H1 (cell line): ENCODE results near the gene PSD. TPM values are rescaled to one million over a fixed set of nuclear protein-coding genes. Genes with fewer than 3 reads are reported as not detected.

Experiments
- CTCF ChIA-PET: fragments of 300-600 bp; sonication (Branson Sonifier 250); formaldehyde crosslinking; loops from one replicate; lab custom pipeline; 2021; ENCODE audit not compliant: partially characterized antibody; lab: Charles Lee
- POLR2A ChIA-PET: fragments of 300-600 bp; sonication (Branson Sonifier 250); formaldehyde crosslinking; loops from one replicate; lab custom pipeline; 2021; ENCODE audit warnings: inconsistent platforms; ENCODE audit not compliant: partially characterized antibody; lab: Charles Lee
- DNase-seq, 2 experiments: peaks; one replicate each; pipeline versions ENCODE4 v3.0.0 to v3.0.0-alpha.2; 2010 to 2022; ENCODE audit warnings: low spot score in 2 of 2, low read depth in 1 of 2, mixed read lengths in 1 of 2
- FAIRE-seq: peaks from 2 replicates; lab custom pipeline; 2011; peaks lifted over from hg19 to GRCh38; lab: Jason Lieb, UNC
- H2AFZ ChIP-seq: 2 replicates; pipeline ENCODE4 v1.8.1; 2012; ENCODE audit warnings: low read length, inconsistent platforms
- H2AK5ac ChIP-seq: 2 replicates; pipeline ENCODE4 v1.6.1; 2013; ENCODE audit warnings: low read depth, low read length
- H2BK120ac ChIP-seq: replicated peaks from 2 replicates; pipeline ENCODE3; 2013; ENCODE audit warnings: low read depth, low read length, inconsistent platforms
- H2BK12ac ChIP-seq: 2 replicates; pipeline ENCODE4 v1.6.1; 2013; ENCODE audit warnings: low read depth, low read length
- H2BK15ac ChIP-seq: 2 replicates; pipeline ENCODE4 v1.6.1; 2013; ENCODE audit warnings: low read length
- H2BK20ac ChIP-seq: 2 replicates; pipeline ENCODE4 v1.6.1; 2013; ENCODE audit warnings: low read length
- H2BK5ac ChIP-seq: 2 replicates; pipeline ENCODE4 v1.6.1; 2013; ENCODE audit warnings: low read depth, low read length
- H3K14ac ChIP-seq: 2 replicates; pipeline ENCODE4 v1.6.1; 2013; ENCODE audit warnings: inconsistent platforms; ENCODE audit not compliant: insufficient read length
- H3K18ac ChIP-seq: 2 replicates; pipeline ENCODE4 v1.6.1; 2013; ENCODE audit warnings: low read length; ENCODE audit errors: extremely low read depth
- H3K23ac ChIP-seq: 2 replicates; pipeline ENCODE4 v1.6.1; 2013; ENCODE audit warnings: inconsistent platforms; ENCODE audit not compliant: insufficient read length
- H3K23me2 ChIP-seq: 2 replicates; pipeline ENCODE4 v1.6.1; 2013; ENCODE audit warnings: low read depth, low read length
- H3K27ac ChIP-seq: 2 replicates; pipeline ENCODE4 v1.6.1; 2011; ENCODE audit warnings: low read depth, low read length, inconsistent platforms
- H3K27me3 ChIP-seq, 4 experiments: replicated peaks in 1 of 4; 1 replicate in 1 of 4; 2 replicates in 3 of 4; pipeline versions ENCODE4 v1.6.1 to v1.8.1; 2011 to 2013; ENCODE audit warnings: low read length in 3 of 4, mild to moderate bottlenecking in 3 of 4, inconsistent platforms in 2 of 4, mixed read lengths in 2 of 4, moderate library complexity in 1 of 4; ENCODE audit not compliant: control insufficient read depth in 3 of 4, insufficient read depth in 3 of 4; ENCODE audit errors: extremely low read depth in 1 of 4
- H3K36me3 ChIP-seq, 4 experiments: 2 replicates each; pipeline versions ENCODE4 v1.6.1 to v1.8.1; 2011 to 2013; ENCODE audit warnings: mild to moderate bottlenecking in 4 of 4, low read length in 3 of 4, moderate library complexity in 2 of 4, control low read depth in 1 of 4, inconsistent platforms in 1 of 4; ENCODE audit not compliant: insufficient read depth in 4 of 4, control insufficient read depth in 2 of 4
- H3K4ac ChIP-seq: replicated peaks from 2 replicates; pipeline ENCODE3; 2013; ENCODE audit warnings: low read length, low read depth, mixed read lengths, inconsistent platforms; ENCODE audit not compliant: insufficient read length
- H3K4me1 ChIP-seq, 4 experiments: replicated peaks in 1 of 4; 1 replicate in 1 of 4; 2 replicates in 3 of 4; pipeline versions ENCODE4 v1.6.1 to v1.8.1; 2011 to 2013; ENCODE audit warnings: low read length in 3 of 4, inconsistent platforms in 2 of 4, mixed read lengths in 1 of 4; ENCODE audit not compliant: insufficient read depth in 4 of 4, control insufficient read depth in 3 of 4
- H3K4me2 ChIP-seq, 2 experiments: 2 replicates each; pipeline versions ENCODE4 v1.6.1 to v1.8.1; 2011 to 2013; ENCODE audit warnings: low read depth in 2 of 2, low read length in 2 of 2, control low read depth in 1 of 2, inconsistent platforms in 1 of 2, mild to moderate bottlenecking in 1 of 2; ENCODE audit not compliant: insufficient read depth in 1 of 2
- H3K4me3 ChIP-seq, 4 experiments: fragments of 200-600, 300-600 bp in 1 of 4; sonication (generic), shearing (Covaris generic), sonication (Bioruptor Twin) in 1 of 4; 2 replicates each; pipeline versions ENCODE4 v1.5.1 to v1.8.1; 2011 to 2016; ENCODE audit warnings: low read length in 4 of 4, low read depth in 3 of 4, control low read depth in 2 of 4, inconsistent platforms in 2 of 4, mild to moderate bottlenecking in 2 of 4, mixed read lengths in 1 of 4, moderate library complexity in 1 of 4; ENCODE audit not compliant: insufficient read depth in 2 of 4; ENCODE audit errors: extremely low read depth in 1 of 4
- H3K56ac ChIP-seq: replicated peaks from 2 replicates; pipeline ENCODE3; 2013; ENCODE audit warnings: low read depth, mild to moderate bottlenecking, mixed read lengths, low read length, inconsistent platforms; ENCODE audit not compliant: insufficient read length
- H3K79me1 ChIP-seq: 2 replicates; pipeline ENCODE4 v1.6.1; 2013; ENCODE audit warnings: low read depth, low read length, control low read depth
- H3K79me2 ChIP-seq, 2 experiments: 2 replicates each; pipeline versions ENCODE4 v1.6.1 to v1.8.1; 2012 to 2013; ENCODE audit warnings: low read length in 2 of 2, mild to moderate bottlenecking in 2 of 2, inconsistent platforms in 1 of 2; ENCODE audit not compliant: insufficient read depth in 2 of 2, control insufficient read depth in 1 of 2
- H3K9ac ChIP-seq, 4 experiments: replicated peaks in 1 of 4; 1 replicate in 1 of 4; 2 replicates in 3 of 4; pipeline versions ENCODE4 v1.6.1 to v1.8.1; 2011 to 2013; ENCODE audit warnings: low read depth in 3 of 4, low read length in 3 of 4, control low read depth in 2 of 4, mild to moderate bottlenecking in 2 of 4, moderate library complexity in 2 of 4, inconsistent platforms in 1 of 4; ENCODE audit errors: extremely low read depth in 1 of 4
- H3K9me3 ChIP-seq, 2 experiments: 2 replicates each; pipeline versions ENCODE4 v1.6.1 to v1.8.1; 2012 to 2013; ENCODE audit warnings: mild to moderate bottlenecking in 2 of 2, moderate library complexity in 2 of 2, control low read depth in 1 of 2, inconsistent platforms in 1 of 2, low read depth in 1 of 2, low read length in 1 of 2, mixed read lengths in 1 of 2; ENCODE audit not compliant: insufficient read depth in 2 of 2
- H4K20me1 ChIP-seq, 2 experiments: replicated peaks in 1 of 2; 2 replicates each; pipeline versions ENCODE3 to v1.8.1; 2011 to 2013; ENCODE audit warnings: inconsistent platforms in 2 of 2, low read length in 2 of 2, mild to moderate bottlenecking in 1 of 2; ENCODE audit not compliant: insufficient read depth in 2 of 2, control insufficient read depth in 1 of 2
- H4K5ac ChIP-seq: 2 replicates; pipeline ENCODE4 v1.6.1; 2013; ENCODE audit warnings: low read length, low read depth, mixed read lengths, inconsistent platforms; ENCODE audit not compliant: insufficient read length
- H4K8ac ChIP-seq: 2 replicates; pipeline ENCODE4 v1.8.0; 2013; ENCODE audit warnings: mild to moderate bottlenecking, moderate library complexity, low read length, inconsistent platforms; ENCODE audit not compliant: insufficient read depth; ENCODE audit errors: extremely low read depth
- H4K91ac ChIP-seq: replicated peaks from 2 replicates; pipeline ENCODE3; 2013; ENCODE audit warnings: low read length, mixed read lengths, inconsistent platforms; ENCODE audit not compliant: insufficient read length
- BCL11A ChIP-seq, 2 experiments: IDR thresholded peaks; one replicate each; pipeline ENCODE4 v1.6.1; 2011; ENCODE audit warnings: low read depth in 2 of 2, low read length in 2 of 2, mild to moderate bottlenecking in 2 of 2
- CBX5 ChIP-seq: fragments of 300-800, 300-1000 bp; sonication (generic); IDR thresholded peaks from 2 replicates; pipeline ENCODE4 v1.7.1; 2016; ENCODE audit warnings: antibody characterized with exemption, low read length, low read depth
- CEBPB ChIP-seq: IDR thresholded peaks from 2 replicates; pipeline ENCODE4 v1.6.1; 2012; ENCODE audit warnings: low read depth, low read length
- CHD1 ChIP-seq: IDR thresholded peaks from 2 replicates; pipeline ENCODE4 v1.6.1; 2012; ENCODE audit warnings: low read depth, low read length, improper control_type of control experiment
- CREB1 ChIP-seq: IDR thresholded peaks from 2 replicates; pipeline ENCODE4 v1.6.1; 2012; ENCODE audit warnings: inconsistent platforms
- CTCF ChIP-seq, 3 experiments: IDR thresholded peaks; 1 replicate in 2 of 3; 2 replicates in 1 of 3; pipeline versions ENCODE4 v1.5.1 to v1.6.1; 2011; ENCODE audit warnings: low read length in 3 of 3, mild to moderate bottlenecking in 3 of 3, inconsistent platforms in 2 of 3, low read depth in 1 of 3, moderate library complexity in 1 of 3; ENCODE audit not compliant: insufficient read depth in 1 of 3; ENCODE audit errors: control extremely low read depth in 1 of 3
- JUN ChIP-seq: IDR thresholded peaks from 2 replicates; pipeline ENCODE4 v1.6.1; 2011; ENCODE audit warnings: low read depth, mild to moderate bottlenecking, improper control_type of control experiment, low read length
- KDM5A ChIP-seq: fragments of 200-600 bp; IDR thresholded peaks from 2 replicates; pipeline ENCODE4 v1.7.1; 2012; ENCODE audit warnings: mild to moderate bottlenecking, low read length, inconsistent platforms, mixed read lengths
- POLR2A ChIP-seq, 2 experiments: IDR thresholded peaks; 1 replicate in 1 of 2; 2 replicates in 1 of 2; pipeline ENCODE4 v1.6.1; 2011; ENCODE audit warnings: low read depth in 2 of 2, low read length in 2 of 2, mild to moderate bottlenecking in 2 of 2; ENCODE audit errors: control extremely low read depth in 1 of 2
- POLR2AphosphoS5 ChIP-seq: IDR thresholded peaks from 2 replicates; pipeline ENCODE4 v1.6.1; 2011; ENCODE audit warnings: low read depth, low read length
- SIRT6 ChIP-seq: IDR thresholded peaks from one replicate; pipeline ENCODE4 v1.7.1; 2012; ENCODE audit warnings: low read length, inconsistent platforms
- SP4 ChIP-seq: IDR thresholded peaks from 2 replicates; pipeline ENCODE4 v1.6.1; 2012; ENCODE audit warnings: low read length, inconsistent platforms
- TAF1 ChIP-seq: IDR thresholded peaks from 2 replicates; pipeline ENCODE4 v1.6.1; 2011; ENCODE audit warnings: mild to moderate bottlenecking, low read depth, low read length
- TBP ChIP-seq: IDR thresholded peaks from 2 replicates; pipeline ENCODE4 v1.6.1; 2011; ENCODE audit warnings: low read depth, low read length, improper control_type of control experiment
- WGBS, 2 experiments: shearing (Covaris generic) in 1 of 2; methylation state at CpG; one replicate each; pipeline versions ENCODE4 v1.1.6 to v1.1.7; 2013 to 2015; ENCODE audit warnings: low lambda C conversion rate in 2 of 2, mixed read lengths in 2 of 2, inconsistent platforms in 1 of 2, low coverage in 1 of 2, missing lambda C conversion rate in 1 of 2; ENCODE audit not compliant: insufficient replicate concordance in 2 of 2, insufficient coverage in 1 of 2, insufficient read length in 1 of 2; ENCODE audit errors: extremely low coverage in 1 of 2, missing lambda C conversion rate in 1 of 2; 5-methylcytosine and 5-hydroxymethylcytosine counted together
- polyA plus RNA-seq, 7 experiments: library from polyadenylated mRNA; depleted of rRNA in 3 of 7; stranded (reverse) in 5 of 7; unstranded in 2 of 7; fragments of >200 nt in 5 of 7; fragments of 200-250 nt in 2 of 7; gene quantifications; 1 replicate in 5 of 7; 2 replicates in 1 of 7; 4 replicates in 1 of 7; pipeline versions ENCODE4 v1.2.1 to v1.2.3, GENCODE V29; 2011 to 2013; ENCODE audit warnings: missing spikeins in 2 of 7, mixed read lengths in 2 of 7
- total RNA-seq: library from RNA; stranded (reverse); fragmentation: NEBNext Ultra II Directional; extraction: Animal tissue kit (Norgen Biotek cat#: 25700); gene quantifications from 2 replicates; pipeline ENCODE4 v1.2.1, GENCODE V29; 2021

Gene PSD
- total and polyA plus RNA-seq, 2 of the 8 experiments (the other 6 are each of a cell fraction or from before 2014, with no cell fraction given) = 5.4 to 6.0 TPM

GRCh38 chr10:102401342-102401654, 17.3 kb downstream of the PSD start:
- CTCF ChIA-PET = interaction anchor here (0.7 to 16.4 kb wide), 12 partner anchors 5 to 236 kb away, joined by 3 to 357 read pairs (median 18); partner anchors contain the start of genes C10orf95, CUEDC2, ELOVL3 and FBXL15
- WGBS, 2 experiments = 92% methylated on average over 8 of the region's 8 CpGs; no CpG with 5 or more reads in 1 of the 2 experiments
- Histone ChIP-seq H3K4me3 (no peak overlapping the region), H4K8ac (no peak overlapping the region), H3K27me3 (peaks cover 0 to 8% (median 3%) of the 10 kb centered on the region in 4 experiments; a peak in 4 of 7 replicates), H4K5ac (no peak overlapping the region), H2AK5ac (no peak overlapping the region), H3K4ac (no peak overlapping the region), H3K14ac (no peak overlapping the region), H2BK12ac (no peak overlapping the region), H3K4me2 (no peak overlapping the region), H3K79me2 (no peaks in the 10 kb centered on the region), H3K36me3 (peaks cover 2 to 13% (median 8%) of the 10 kb centered on the region in 4 experiments; a peak in 6 of 8 replicates), H3K79me1 (no peaks in the 10 kb centered on the region), H2BK20ac (no peak overlapping the region), H2BK15ac (no peak overlapping the region), H3K4me1 (peaks cover 0 to 16% (median 8%) of the 10 kb centered on the region in 4 experiments; a peak in 6 of 7 replicates), H4K20me1 (peaks cover 6 to 10% of the 10 kb centered on the region in 2 experiments), H3K18ac (no peak overlapping the region), H3K23me2 (no peaks in the 10 kb centered on the region), H4K91ac (no peak overlapping the region), H3K27ac (no peak overlapping the region), H2BK5ac (no peak overlapping the region), H3K23ac (no peak overlapping the region), H3K9ac (no peak overlapping the region), H3K56ac (no peak overlapping the region), H3K9me3 (no peaks in the 10 kb centered on the region), H2AFZ (no peak overlapping the region), H2BK120ac (no peak overlapping the region)
- no peak for DNase-seq
- POLR2A ChIA-PET = interaction anchor here (1.2 to 6.1 kb wide), 2 partner anchors 20 to 51 kb away, joined by 4 to 38 read pairs; partner anchors contain the start of gene FBXL15
- FAIRE-seq = no peak
- no peak for TF ChIP-seq SIRT6
- no peak for TF ChIP-seq POLR2A (IDR thresholded peaks at IDR 0.05; ENCODE audit: control extremely low read depth in 1 of 2, low read depth in 2 of 2, low read length in 2 of 2)
- no peak for TF ChIP-seq TAF1
- no peak for TF ChIP-seq POLR2AphosphoS5
- no peak for TF ChIP-seq CTCF (IDR thresholded peaks at IDR 0.05; ENCODE audit: control extremely low read depth in 1 of 3, insufficient read depth in 1 of 3, low read depth in 1 of 3, low read length in 3 of 3)
- no peak for TF ChIP-seq CBX5
- no peak for TF ChIP-seq KDM5A
- no peak for TF ChIP-seq CREB1
- no peak for TF ChIP-seq TBP
- no peak for TF ChIP-seq CHD1
- no peak for TF ChIP-seq SP4
- no peak for TF ChIP-seq JUN
- no peak for TF ChIP-seq CEBPB
- no peak for TF ChIP-seq BCL11A (IDR thresholded peaks at IDR 0.05; ENCODE audit: low read depth in 2 of 2, low read length in 2 of 2)
